Measurements from ENCODE around the gene EMX2. TPM values are rescaled to one million over a fixed set of nuclear protein-coding genes. Genes with fewer than 3 reads are reported as not detected.

EMX2 gene
- total and polyA plus RNA-seq, 2 experiments from 2014 or later: not detected

Other genes starting within 250 kb of the EMX2 start
- gene PDZD8, start 167.3 kb upstream of the EMX2 start, total RNA-seq: 45.6 and 77.2 TPM in 2 replicates
- gene PDZD8, start 167.3 kb upstream of the EMX2 start, polyA plus RNA-seq: 10.5 and 12.9 TPM in 2 replicates

Data from hepatocyte (in vitro differentiated cells).